Activated T-cell treated with anti-CD3 and anti-CD28 coated beads, Interleukin-2, amount 50 U/mL, for 1 hour (primary cell): ENCODE results near the gene ANKRD23.

Source experiments
- DNase-seq: peaks from one replicate; pipeline ENCODE4 v3.0.0-alpha.2; 2020

ANKRD23 gene

GRCh38 chr2:96792772-96793749, 50.8 kb downstream of the ANKRD23 start:
- DNase-seq, result no peak

DNA sequence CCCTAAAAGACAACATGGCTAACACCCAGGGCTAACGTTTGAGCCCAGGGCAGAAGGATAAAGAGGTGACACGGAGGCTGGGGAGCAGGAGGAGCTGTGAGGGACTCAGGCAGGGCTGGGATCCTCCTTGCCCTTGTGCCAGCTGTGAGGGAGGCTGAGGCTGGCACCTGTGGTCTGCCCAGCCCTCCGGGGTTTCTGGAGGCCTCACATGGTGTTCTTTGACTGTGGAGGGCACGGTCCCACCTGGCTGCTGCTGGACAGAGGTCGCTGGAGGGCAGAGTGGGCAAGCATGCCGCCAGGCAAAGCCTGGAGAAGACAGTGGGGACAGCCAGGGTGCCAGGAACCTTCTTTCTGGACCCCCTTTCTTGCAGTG, 54.6 kb downstream of the ANKRD23 start:
- DNase-seq, result no peak

- DNase-seq, result no peak
Measured at GRCh38 chr2:96788442-96789244, 55.2 kb downstream of the ANKRD23 start.
